Measurements from ENCODE around the gene IFI44. TPM values are rescaled to one million over a fixed set of nuclear protein-coding genes. Genes with fewer than 3 reads are reported as not detected.

IFI44 gene
- total and polyA plus RNA-seq, 2 donors (not counting 1 experiment from before 2014, with no cell fraction given) = 13.7 to 28.9 TPM

DNA sequence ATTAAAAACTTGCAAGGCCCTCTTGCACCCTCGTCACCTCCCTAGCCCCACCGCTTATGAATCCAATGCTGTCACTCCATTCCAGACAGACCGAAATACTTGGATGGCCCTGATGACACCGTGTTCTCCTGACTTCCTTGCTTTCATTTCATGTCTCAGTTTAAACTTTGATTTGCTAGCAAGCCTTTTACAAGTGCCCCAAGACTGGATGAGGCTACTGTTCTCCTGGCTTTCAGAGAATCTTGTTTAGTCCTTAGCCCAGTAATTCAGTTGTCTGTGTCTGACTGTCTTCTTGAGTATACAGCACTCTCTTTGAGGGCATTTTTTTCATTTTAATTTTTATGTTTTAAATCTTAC lies 30.2 kb upstream of the IFI44 start:
- peak overlapping the region; percentile 33 for H3K27ac ChIP-seq (ENCODE audit: insufficient read depth, low read length)
- H3K9ac ChIP-seq (ENCODE audit: insufficient read depth, low read length) = no peak overlapping the region
- no peaks in the 10 kb centered on the region for H3K27me3 ChIP-seq (ENCODE audit: control insufficient read depth, insufficient read depth, low read length)
- no peaks in the 10 kb centered on the region for H4K20me1 ChIP-seq (ENCODE audit: control insufficient read depth, extremely low read depth, insufficient read depth, low read length)
- TF ChIP-seq, protein P1, sequence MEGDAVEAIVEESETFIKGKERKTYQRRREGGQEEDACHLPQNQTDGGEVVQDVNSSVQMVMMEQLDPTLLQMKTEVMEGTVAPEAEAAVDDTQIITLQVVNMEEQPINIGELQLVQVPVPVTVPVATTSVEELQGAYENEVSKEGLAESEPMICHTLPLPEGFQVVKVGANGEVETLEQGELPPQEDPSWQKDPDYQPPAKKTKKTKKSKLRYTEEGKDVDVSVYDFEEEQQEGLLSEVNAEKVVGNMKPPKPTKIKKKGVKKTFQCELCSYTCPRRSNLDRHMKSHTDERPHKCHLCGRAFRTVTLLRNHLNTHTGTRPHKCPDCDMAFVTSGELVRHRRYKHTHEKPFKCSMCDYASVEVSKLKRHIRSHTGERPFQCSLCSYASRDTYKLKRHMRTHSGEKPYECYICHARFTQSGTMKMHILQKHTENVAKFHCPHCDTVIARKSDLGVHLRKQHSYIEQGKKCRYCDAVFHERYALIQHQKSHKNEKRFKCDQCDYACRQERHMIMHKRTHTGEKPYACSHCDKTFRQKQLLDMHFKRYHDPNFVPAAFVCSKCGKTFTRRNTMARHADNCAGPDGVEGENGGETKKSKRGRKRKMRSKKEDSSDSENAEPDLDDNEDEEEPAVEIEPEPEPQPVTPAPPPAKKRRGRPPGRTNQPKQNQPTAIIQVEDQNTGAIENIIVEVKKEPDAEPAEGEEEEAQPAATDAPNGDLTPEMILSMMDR (conservative IDR thresholded peaks at IDR 0.05 in 1 of 2, IDR thresholded peaks at IDR 0.05 in 1 of 2; ENCODE audit: low read depth in 1 of 2, low read length in 2 of 2) = no peak
- no peak for TF ChIP-seq EZH2 (IDR thresholded peaks at IDR 0.05; ENCODE audit: low read length, missing control alignments)
- no peak for DNase-seq (ENCODE audit: low read depth in 2 of 2)
- no peaks in the 10 kb centered on the region for H3K79me2 ChIP-seq (ENCODE audit: control insufficient read depth, insufficient read depth, low read length)
- H3K9me3 ChIP-seq (ENCODE audit: control insufficient read depth, insufficient read depth, low read depth, low read length) = no peaks in the 10 kb centered on the region
- H3K4me1 ChIP-seq (ENCODE audit: control insufficient read depth, extremely low read depth, insufficient read depth, low read length) = no peaks in the 10 kb centered on the region
- H3K36me3 ChIP-seq (ENCODE audit: control insufficient read depth, insufficient read depth, low read length) = no peaks in the 10 kb centered on the region
- H3K4me3 ChIP-seq (replicated peaks in 1 of 4; ENCODE audit: control extremely low read depth in 1 of 4, insufficient read depth in 1 of 4, low read depth in 3 of 4, low read length in 4 of 4) = peak overlapping the region in 2 of 4 experiments; percentile 49 to 65
- H3K4me2 ChIP-seq (ENCODE audit: extremely low read depth, insufficient read depth, low read length) = peak overlapping the region; percentile 64
- peak overlapping the region; percentile 70 for H2AFZ ChIP-seq (ENCODE audit: low read length)

DNA sequence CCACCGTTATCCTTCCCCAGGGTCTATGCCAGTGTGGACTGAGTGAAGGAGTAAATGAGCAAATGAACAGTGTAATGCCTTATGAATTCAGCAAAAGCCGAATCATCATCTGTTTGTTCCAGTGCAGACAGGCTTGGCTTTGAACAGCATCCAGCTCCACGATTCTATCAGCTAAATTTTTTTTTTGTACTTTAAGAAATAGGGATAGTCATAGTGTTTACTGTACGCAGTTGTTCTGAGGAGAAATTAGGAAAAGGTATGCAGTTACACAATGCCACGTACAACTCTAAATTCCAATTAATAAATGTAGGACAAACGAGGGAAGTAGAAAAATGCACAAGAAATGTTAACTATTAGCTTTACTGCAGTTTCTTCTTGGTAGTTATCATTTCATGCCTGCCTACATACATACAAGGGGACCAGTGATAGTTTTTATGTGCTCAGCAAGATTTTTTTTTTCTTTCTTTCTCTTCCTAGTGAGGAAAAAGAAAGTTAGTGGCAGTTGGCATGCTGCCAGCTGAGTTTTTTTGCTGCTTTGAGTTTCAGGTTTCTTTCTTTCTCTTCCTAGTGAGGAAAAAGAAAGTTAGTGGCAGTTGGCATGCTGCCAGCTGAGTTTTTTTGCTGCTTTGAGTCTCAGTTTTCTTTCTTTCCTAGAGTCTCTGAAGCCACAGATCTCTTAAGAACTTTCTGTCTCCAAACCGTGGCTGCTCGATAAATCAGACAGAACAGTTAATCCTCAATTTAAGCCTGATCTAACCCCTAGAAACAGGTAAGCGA lies 29.6 kb upstream of the IFI44 start, which contains the start of gene IFI44L:
IFI44L (plus strand) TSS at position 646 of the 777 bp plus-strand sequence. CDS start 7,468 bp downstream, outside the sequence.
- no peaks in the 10 kb centered on the region for H3K4me1 ChIP-seq (ENCODE audit: control insufficient read depth, extremely low read depth, insufficient read depth, low read length)
- H2AFZ ChIP-seq (ENCODE audit: low read length) = peak within 1 kb of the TSS; percentile 70
- peak; percentile 62 to 73 for DNase-seq (ENCODE audit: low read depth in 2 of 2)
- TF ChIP-seq, protein P1 (conservative IDR thresholded peaks at IDR 0.05 in 1 of 2, IDR thresholded peaks at IDR 0.05 in 1 of 2; ENCODE audit: low read depth in 1 of 2, low read length in 2 of 2) = no peak
- TF ChIP-seq EZH2 (IDR thresholded peaks at IDR 0.05; ENCODE audit: low read length, missing control alignments) = no peak
- H3K4me3 ChIP-seq (replicated peaks in 1 of 4; ENCODE audit: control extremely low read depth in 1 of 4, insufficient read depth in 1 of 4, low read depth in 3 of 4, low read length in 4 of 4) = peak within 1 kb of the TSS; percentile 31 to 65 (median 46)
- peak within 1 kb of the TSS; percentile 64 for H3K4me2 ChIP-seq (ENCODE audit: extremely low read depth, insufficient read depth, low read length)
- H4K20me1 ChIP-seq (ENCODE audit: control insufficient read depth, extremely low read depth, insufficient read depth, low read length) = no peaks in the 10 kb centered on the region
- no peak within 1 kb of the TSS for H3K9ac ChIP-seq (ENCODE audit: insufficient read depth, low read length)
- no peaks in the 10 kb centered on the region for H3K9me3 ChIP-seq (ENCODE audit: control insufficient read depth, insufficient read depth, low read depth, low read length)
- peak within 1 kb of the TSS; percentile 33 for H3K27ac ChIP-seq (ENCODE audit: insufficient read depth, low read length)
- no peaks in the 10 kb centered on the region for H3K36me3 ChIP-seq (ENCODE audit: control insufficient read depth, insufficient read depth, low read length)
- no peaks in the 10 kb centered on the region for H3K27me3 ChIP-seq (ENCODE audit: control insufficient read depth, insufficient read depth, low read length)
- no peaks in the 10 kb centered on the region for H3K79me2 ChIP-seq (ENCODE audit: control insufficient read depth, insufficient read depth, low read length)

- Histone ChIP-seq H2AFZ (ENCODE audit: low read length) (peak overlapping the region; percentile 58), H3K4me2 (ENCODE audit: extremely low read depth, insufficient read depth, low read length) (peak overlapping the region; percentile 64), H3K27ac (ENCODE audit: insufficient read depth, low read length) (peak overlapping the region; percentile 33), H3K36me3 (ENCODE audit: control insufficient read depth, insufficient read depth, low read length) (no peaks in the 10 kb centered on the region), H4K20me1 (ENCODE audit: control insufficient read depth, extremely low read depth, insufficient read depth, low read length) (no peaks in the 10 kb centered on the region), H3K9ac (ENCODE audit: insufficient read depth, low read length) (no peak overlapping the region), H3K9me3 (ENCODE audit: control insufficient read depth, insufficient read depth, low read depth, low read length) (no peaks in the 10 kb centered on the region), H3K27me3 (ENCODE audit: control insufficient read depth, insufficient read depth, low read length) (no peaks in the 10 kb centered on the region), H3K4me1 (ENCODE audit: control insufficient read depth, extremely low read depth, insufficient read depth, low read length) (no peaks in the 10 kb centered on the region), H3K79me2 (ENCODE audit: control insufficient read depth, insufficient read depth, low read length) (no peaks in the 10 kb centered on the region), H3K4me3 (replicated peaks in 1 of 4; ENCODE audit: control extremely low read depth in 1 of 4, insufficient read depth in 1 of 4, low read depth in 3 of 4, low read length in 4 of 4) (peak overlapping the region; percentile 31 to 65 (median 46))
- DNase-seq (ENCODE audit: low read depth in 2 of 2) = no peak
- TF ChIP-seq, protein P1 (conservative IDR thresholded peaks at IDR 0.05 in 1 of 2, IDR thresholded peaks at IDR 0.05 in 1 of 2; ENCODE audit: low read depth in 1 of 2, low read length in 2 of 2) = no peak
- no peak for TF ChIP-seq EZH2 (IDR thresholded peaks at IDR 0.05; ENCODE audit: low read length, missing control alignments)
Measured at GRCh38 chr1:78620666-78621065, 29.0 kb upstream of the IFI44 start.
